Kidney (tissue), 14 donors: Measurements from ENCODE around the gene METTL8. TPM values are rescaled to one million over a fixed set of nuclear protein-coding genes. Genes with fewer than 3 reads are reported as not detected.

ENCODE experiments used
- DNase-seq, 5 donors: peaks; one replicate each; pipeline ENCODE4 v3.0.0-alpha.2; 2013 to 2020
- FAIRE-seq: peaks from 2 replicates; lab custom pipeline; 2012; peaks lifted over from hg19 to GRCh38; lab: Jason Lieb, UNC
- H3K27ac ChIP-seq, 2 donors: one replicate each; pipeline ENCODE4 v1.7.0; 2013; ENCODE audit warnings: low read depth in 2 of 2, low read length in 2 of 2, inconsistent platforms in 1 of 2
- H3K27me3 ChIP-seq: one replicate; pipeline ENCODE4 v1.7.1; 2013; ENCODE audit warnings: low read length, inconsistent platforms; ENCODE audit not compliant: control insufficient read depth, insufficient read depth
- H3K36me3 ChIP-seq, 3 donors: one replicate each; pipeline versions ENCODE4 v1.7.0 to v1.7.1; 2013; ENCODE audit warnings: low read length in 3 of 3, control low read depth in 1 of 3, inconsistent platforms in 1 of 3; ENCODE audit not compliant: insufficient read depth in 3 of 3, control insufficient read depth in 2 of 3
- H3K4me1 ChIP-seq, 3 donors: one replicate each; pipeline versions ENCODE4 v1.7.0 to v1.7.1; 2013; ENCODE audit warnings: low read length in 3 of 3, inconsistent platforms in 1 of 3, low read depth in 1 of 3; ENCODE audit not compliant: control insufficient read depth in 2 of 3, insufficient read depth in 2 of 3
- H3K4me3 ChIP-seq, 3 donors: one replicate each; pipeline versions ENCODE4 v1.7.0 to v1.8.1; 2013; ENCODE audit warnings: low read length in 3 of 3, control low read depth in 1 of 3, inconsistent platforms in 1 of 3
- H3K9ac ChIP-seq, 3 donors: one replicate each; pipeline versions ENCODE4 v1.7.0 to v1.7.1; 2013; ENCODE audit warnings: low read length in 3 of 3, control low read depth in 1 of 3, inconsistent platforms in 1 of 3
- H3K9me3 ChIP-seq, 3 donors: one replicate each; pipeline versions ENCODE4 v1.7.0 to v1.7.1; 2013; ENCODE audit warnings: low read length in 3 of 3, control low read depth in 1 of 3, inconsistent platforms in 1 of 3; ENCODE audit not compliant: control insufficient read depth in 2 of 3, insufficient read depth in 1 of 3
- CTCF ChIP-seq: IDR thresholded peaks from 3 replicates; pipeline ENCODE4 v1.5.1; 2012; ENCODE audit warnings: mild to moderate bottlenecking, moderate library complexity, borderline replicate concordance; ENCODE audit not compliant: insufficient read depth; ENCODE audit errors: extremely low read depth
- intact Hi-C: fragments of 100-400 bp; cut with DNase I; formaldehyde crosslinking; loops from one replicate; pipeline ENCODE4 v1.11.1; 2022
- polyA plus RNA-seq: library from polyadenylated mRNA; stranded (reverse); fragments of 350-450 nt; fragmentation: Illumina TruSeq; extraction: RNeasy Lipid Tissue Mini Kit (QIAGEN cat#74804); gene quantifications from one replicate; pipeline ENCODE4 v1.2.3, GENCODE V29; 2014; ENCODE audit warnings: low read depth, low replicate concordance; ENCODE audit not compliant: insufficient read depth
- total RNA-seq: library from RNA; stranded (reverse); fragmentation: NEBNext Ultra II Directional; extraction: Animal tissue kit (Norgen Biotek cat#: 25700); gene quantifications from one replicate; pipeline ENCODE4 v1.2.1, GENCODE V29; 2021
- donor health status: control.
- donor health status: control.
- donor health status: control.
- donor health status: control.
- donor health status: control.
- donor health status: DM: yes; HTN: yes; CAD: no.
- donor health status: Normal renal cell carcinoma (clear cell type).

Gene METTL8
- total and polyA plus RNA-seq, 2 donors from 2014 or later: 10.8 to 14.9 TPM

GRCh38 chr2:171310889-171311288, 122.9 kb downstream of the METTL8 start:
- DNase-seq: no peak

GRCh38 chr2:171309455-171310286, 124.1 kb downstream of the METTL8 start:
- no peak for FAIRE-seq
- H3K27ac ChIP-seq: no peak overlapping the region
- no peaks in the 10 kb centered on the region for H3K4me1 ChIP-seq
- no peaks in the 10 kb centered on the region for H3K36me3 ChIP-seq
- no peak for TF ChIP-seq CTCF
- peaks cover 0 to 2% (median 0%) of the 10 kb centered on the region in 3 donors for H3K9me3 ChIP-seq
- no peaks in the 10 kb centered on the region for H3K27me3 ChIP-seq
- no peak overlapping the region for H3K4me3 ChIP-seq
- no peak overlapping the region for H3K9ac ChIP-seq
- DNase-seq: no peak
- intact Hi-C loops: no loop called here

More at GRCh38 chr2:171310889-171311288, 122.9 kb downstream of the METTL8 start:
- Histone ChIP-seq H3K9me3 (peaks cover 0 to 2% (median 0%) of the 10 kb centered on the region in 3 donors), H3K36me3 (no peaks in the 10 kb centered on the region), H3K4me1 (no peaks in the 10 kb centered on the region), H3K9ac (no peak overlapping the region), H3K4me3 (no peak overlapping the region), H3K27me3 (no peaks in the 10 kb centered on the region), H3K27ac (no peak overlapping the region)
- no peak for FAIRE-seq
- no peak for TF ChIP-seq CTCF
- intact Hi-C loops: no loop called here

GRCh38 chr2:171308280-171309054, 125.3 kb downstream of the METTL8 start:
- Histone ChIP-seq H3K4me3 (no peak overlapping the region), H3K27ac (no peak overlapping the region), H3K9ac (no peak overlapping the region), H3K4me1 (no peaks in the 10 kb centered on the region), H3K27me3 (no peaks in the 10 kb centered on the region), H3K36me3 (no peaks in the 10 kb centered on the region), H3K9me3 (peaks cover 0 to 2% (median 0%) of the 10 kb centered on the region in 3 donors)
- no peak for TF ChIP-seq CTCF
- intact Hi-C loops: no loop called here
- peak in 1 of 5 donors; percentile 7 for DNase-seq
- FAIRE-seq: peak; percentile 93
